ENCODE results near the gene RASSF1.

DNA sequence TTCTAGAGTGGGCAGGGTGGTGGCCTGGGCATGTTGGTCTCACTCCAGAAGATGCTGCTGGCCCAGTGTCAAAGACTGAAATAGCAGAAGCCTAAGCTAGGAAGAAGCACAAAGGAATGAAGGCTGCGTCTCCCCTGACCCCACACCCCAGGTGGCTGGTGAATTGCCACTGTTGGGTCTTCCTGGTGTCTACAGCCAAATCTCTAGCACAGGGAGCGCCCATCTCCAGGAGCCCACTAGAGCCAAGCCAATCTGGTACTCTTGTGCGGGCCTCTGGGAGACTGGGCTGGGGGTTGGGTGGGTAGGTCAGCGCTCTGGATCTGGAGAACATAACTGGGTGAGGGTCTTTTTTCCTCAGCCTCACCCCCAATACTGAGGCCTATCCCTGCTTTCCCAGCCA lies 13.5 kb downstream of the RASSF1 start:
- TF ChIP-seq CTCF (conservative IDR thresholded peaks at IDR 0.05; ENCODE audit: low read depth, low read length) (no peak), EZH2phosphoT487 (IDR thresholded peaks at IDR 0.05; ENCODE audit: borderline replicate concordance, low read length) (no peak)

Data from PC-3 (cell line).